22Rv1 (cell line): ENCODE results near the gene USP20.

ENCODE experiments used
- CTCF ChIP-seq: fragments of 450-650 bp; IDR thresholded peaks from 2 replicates; pipeline ENCODE4 v1.5.1; 2017; ENCODE audit warnings: mild to moderate bottlenecking
- ZFX ChIP-seq: fragments of 450-650 bp; IDR thresholded peaks from 2 replicates; pipeline ENCODE4 v1.6.1; 2017; ENCODE audit warnings: antibody characterized with exemption, borderline replicate concordance

- no peak for TF ChIP-seq CTCF
- TF ChIP-seq ZFX: no peak
These were observed 73.6 kb downstream of the USP20 start for GRCh38 chr9:129908906-129909305.
